ENCODE data around the gene TCF15. TPM values are rescaled to one million over a fixed set of nuclear protein-coding genes. Genes with fewer than 3 reads are reported as not detected.
A peak's percentile ranks its signal among the peaks of the same experiment; 100 is the strongest.

The TCF15 gene
- total and polyA plus RNA-seq, 2 of the 8 experiments (the other 6 are each of a cell fraction or from before 2014, with no cell fraction given) = 3.7 to 6.9 TPM

DNA sequence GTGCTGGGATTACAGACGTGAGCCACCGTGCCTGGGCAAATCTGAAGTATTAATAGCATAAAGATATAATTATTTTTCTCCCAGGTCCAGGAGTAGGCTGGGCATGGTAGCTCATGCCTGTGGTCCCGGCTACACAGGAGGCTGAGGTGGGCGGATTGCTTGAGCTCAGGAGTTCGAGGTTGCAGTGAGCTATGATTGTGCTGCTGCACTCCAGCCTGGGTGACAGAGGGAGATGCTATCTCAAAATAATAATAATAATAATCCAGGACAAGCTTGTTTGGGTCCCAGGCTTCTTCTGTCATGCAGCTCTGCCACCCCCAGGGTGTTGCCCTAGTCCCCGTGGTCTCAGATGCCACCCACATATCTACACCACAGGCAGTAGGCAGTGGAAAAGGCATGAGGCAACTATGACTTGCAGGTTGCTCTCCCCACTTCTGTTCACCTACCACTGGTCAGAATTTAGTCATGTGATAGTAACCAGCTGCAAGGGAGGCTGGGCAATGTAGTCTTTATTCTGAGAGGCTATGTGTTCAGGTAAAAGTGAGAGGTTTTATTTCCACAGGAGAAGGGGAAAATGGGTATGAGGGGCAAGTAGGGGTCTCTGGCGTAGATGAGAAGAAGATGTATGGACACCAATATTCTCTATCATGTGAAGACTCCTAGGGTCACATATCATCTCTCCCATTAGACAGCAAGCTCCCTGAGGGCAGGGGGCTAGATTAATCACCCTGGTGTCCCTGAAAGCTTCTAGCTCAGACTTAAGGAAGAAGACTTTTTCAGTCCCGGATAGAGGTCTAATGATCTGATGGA is 25.7 kb downstream of the TCF15 start (continued):
- no peak for TF ChIP-seq ZNF274 (IDR thresholded peaks at IDR 0.05; ENCODE audit: borderline replicate concordance, extremely low read depth, low read length)
- TF ChIP-seq RXRA (IDR thresholded peaks at IDR 0.05; ENCODE audit: insufficient read depth, low read depth, low read length) = no peak
- TF ChIP-seq CBX8 (IDR thresholded peaks at IDR 0.05; ENCODE audit: borderline replicate concordance, low read depth, low read length) = no peak
- 0 out of 2 replicates have a peak, but pooled peaks have one; percentile 17 for TF ChIP-seq MAX (IDR thresholded peaks at IDR 0.05)
- TF ChIP-seq HDAC6 (IDR thresholded peaks at IDR 0.05; ENCODE audit: low read depth, low read length) = no peak
- TF ChIP-seq SIX5 (IDR thresholded peaks at IDR 0.05; ENCODE audit: low read depth, low read length) = peak; percentile 75

Data from H1 (cell line).